HG02852 (cell line): ENCODE data around the gene YTHDC1.
"Not testable (repeated sequence)": the region's sequence is repeated elsewhere in the genome, so short reads cannot be mapped to it uniquely, and the experiment has no call there.

Experiments
- ATAC-seq: cut with Tn5 transposase; IDR thresholded peaks from one replicate; pipeline ENCODE4 v1.9.1; 2021; ENCODE audit warnings: mild to moderate bottlenecking, moderate library complexity; ENCODE audit not compliant: unreplicated experiment

Gene YTHDC1

DNA sequence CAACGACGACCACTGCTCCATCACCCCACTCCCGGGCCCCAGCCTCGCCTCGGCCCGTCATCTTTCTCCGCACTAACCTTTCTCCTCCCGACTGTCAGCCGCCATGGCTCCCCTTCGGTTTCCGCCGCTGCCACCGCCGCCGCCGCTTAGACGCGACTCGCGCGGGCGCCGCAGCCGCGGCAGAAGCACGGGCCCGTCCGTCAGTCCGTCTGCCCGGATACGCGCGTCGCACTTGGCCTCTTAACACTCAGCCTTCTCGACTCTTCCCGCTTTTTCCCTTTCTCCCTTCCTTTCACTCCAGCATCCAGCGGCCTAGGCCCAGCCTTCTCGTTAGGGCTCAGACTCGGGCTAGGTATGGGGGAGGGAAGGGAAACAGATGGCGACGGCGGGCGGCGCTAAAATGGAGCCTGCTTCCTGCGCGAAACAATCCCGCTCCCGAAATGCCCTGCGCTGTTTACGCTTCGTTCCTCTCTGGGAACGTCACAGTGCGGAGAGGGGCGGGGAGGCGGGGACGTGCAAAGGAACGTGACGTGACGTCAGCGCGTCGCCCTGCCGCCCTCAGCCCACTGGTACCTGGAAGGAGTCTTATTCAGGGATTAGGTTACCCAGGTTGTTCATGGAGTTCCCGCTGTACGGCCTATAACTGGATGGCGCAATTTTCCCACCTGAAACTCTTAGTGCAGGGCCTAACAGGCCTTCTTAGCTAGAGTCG lies at the start of gene YTHDC1:
Gene YTHDC1, minus strand, starts transcription at position 442 of the 712 bp plus-strand sequence. Its CDS starts 337 bp downstream, at position 105.
- peak; percentile 94 for ATAC-seq

DNA sequence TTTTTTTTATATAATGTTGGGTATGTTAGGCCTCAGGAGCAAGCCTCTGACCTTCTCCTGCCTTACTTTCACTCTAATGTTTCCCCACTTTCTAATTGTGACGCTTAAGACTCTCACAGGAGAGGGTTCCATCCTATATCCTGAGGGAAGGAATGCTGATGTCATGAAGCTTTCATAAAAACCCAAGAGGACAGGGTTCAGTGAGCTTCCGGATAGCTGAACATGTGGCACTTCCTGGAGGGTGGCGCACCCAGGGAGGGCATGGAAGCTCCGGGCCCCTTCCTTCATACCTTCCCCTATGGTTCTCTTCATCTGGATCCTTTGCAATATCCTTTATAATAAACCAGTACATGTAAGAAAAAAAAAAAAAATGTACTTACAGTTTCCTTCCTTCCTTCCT lies 49.4 kb upstream of the YTHDC1 start:
- no peak for ATAC-seq

DNA sequence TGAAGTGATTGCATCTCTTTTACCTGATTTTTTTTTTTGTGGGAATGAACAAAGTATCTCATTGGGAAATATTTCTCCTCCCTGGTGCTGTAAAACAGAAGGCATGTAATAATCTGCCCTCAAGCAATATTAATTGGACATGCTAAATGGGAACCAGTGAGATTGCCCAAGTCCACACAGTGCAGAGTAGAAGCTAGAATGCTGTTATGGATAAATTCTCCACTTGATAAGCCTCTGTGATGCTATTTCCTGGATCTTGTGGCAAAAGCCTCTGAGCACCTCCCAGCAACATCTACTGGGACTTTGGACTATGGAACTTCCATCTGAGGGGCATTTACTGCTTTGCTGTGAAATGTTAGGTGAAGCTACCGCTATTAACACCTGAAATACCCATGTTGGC lies 46.9 kb upstream of the YTHDC1 start:
- no peak for ATAC-seq

DNA sequence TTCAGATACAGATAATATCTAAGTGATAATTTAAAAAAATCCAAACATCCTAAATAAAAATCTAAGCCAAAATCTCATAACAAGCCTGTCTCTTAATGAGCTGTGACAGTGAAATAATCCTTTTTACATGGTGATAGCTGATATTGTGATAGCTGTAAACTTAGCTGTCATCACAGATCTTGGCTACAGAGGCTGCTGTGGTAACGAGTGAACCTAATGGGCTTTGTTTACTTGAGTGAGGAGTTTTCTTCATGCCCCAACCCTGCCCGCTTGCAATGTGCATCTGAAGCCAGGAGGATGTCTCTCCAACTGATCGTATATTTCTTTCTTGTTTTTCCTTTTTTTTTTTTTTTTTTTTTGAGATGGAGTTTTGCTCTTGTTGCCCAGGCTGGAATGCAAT lies 41.5 kb upstream of the YTHDC1 start:
- ATAC-seq: no peak

DNA sequence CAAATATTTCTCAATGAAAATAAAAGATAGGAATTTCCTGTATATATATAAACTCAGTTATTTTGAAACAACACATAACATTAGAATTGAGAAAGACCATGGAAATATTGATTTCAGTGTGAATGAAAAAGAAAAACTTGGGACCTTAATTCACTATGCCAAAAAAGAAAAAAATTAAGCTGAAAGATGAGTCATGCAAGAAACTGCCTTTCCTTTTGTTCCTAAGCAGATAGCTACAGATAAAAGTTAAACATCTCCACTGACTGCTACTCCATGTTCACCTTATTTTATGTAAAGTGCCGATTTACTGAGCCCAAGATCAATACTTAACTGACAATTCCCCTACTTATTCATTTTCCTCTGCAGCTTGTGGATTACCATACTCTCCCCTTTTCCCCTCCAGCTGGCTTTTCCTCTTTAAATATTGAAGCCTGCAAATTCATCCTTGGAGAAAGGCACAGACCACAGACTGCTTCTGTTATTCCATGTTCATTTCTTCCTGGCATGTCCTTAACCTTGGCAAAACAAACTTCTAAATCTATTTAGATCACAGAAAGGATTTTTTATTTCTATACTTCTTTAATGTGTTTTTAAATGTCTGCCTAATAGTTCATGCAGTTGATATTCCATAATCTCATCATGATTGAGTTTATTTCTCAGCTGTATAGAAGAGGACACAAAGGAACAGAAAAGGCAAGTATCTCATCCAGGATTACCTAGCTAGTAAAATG lies 40.5 kb upstream of the YTHDC1 start:
- no peak for ATAC-seq

DNA sequence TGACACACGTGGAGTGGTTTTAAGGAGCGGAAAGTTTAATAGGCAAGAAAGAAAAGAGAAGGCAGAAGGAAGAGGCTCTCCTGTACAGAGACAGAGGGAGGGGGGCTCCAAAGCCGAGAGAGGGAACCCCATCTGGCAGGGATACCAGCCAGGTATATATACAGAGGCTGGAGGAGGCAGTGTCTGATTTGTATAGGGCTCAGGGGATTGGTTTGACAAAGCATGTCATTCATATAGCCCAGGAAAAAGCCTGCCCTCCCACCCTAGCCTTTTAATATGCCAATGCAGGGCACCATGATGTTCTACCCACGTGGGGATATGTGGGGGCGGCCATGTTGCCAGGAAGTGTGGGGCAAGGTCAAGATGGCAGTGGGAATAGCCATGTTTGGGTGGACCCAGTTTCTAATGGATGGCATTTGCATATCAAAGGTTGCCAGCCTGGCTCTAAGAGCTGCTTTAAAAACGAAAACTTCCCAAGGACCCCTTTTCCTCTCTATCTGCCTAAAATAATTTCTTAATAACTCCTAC lies 39.6 kb upstream of the YTHDC1 start:
- not testable (repeated sequence) for ATAC-seq

DNA sequence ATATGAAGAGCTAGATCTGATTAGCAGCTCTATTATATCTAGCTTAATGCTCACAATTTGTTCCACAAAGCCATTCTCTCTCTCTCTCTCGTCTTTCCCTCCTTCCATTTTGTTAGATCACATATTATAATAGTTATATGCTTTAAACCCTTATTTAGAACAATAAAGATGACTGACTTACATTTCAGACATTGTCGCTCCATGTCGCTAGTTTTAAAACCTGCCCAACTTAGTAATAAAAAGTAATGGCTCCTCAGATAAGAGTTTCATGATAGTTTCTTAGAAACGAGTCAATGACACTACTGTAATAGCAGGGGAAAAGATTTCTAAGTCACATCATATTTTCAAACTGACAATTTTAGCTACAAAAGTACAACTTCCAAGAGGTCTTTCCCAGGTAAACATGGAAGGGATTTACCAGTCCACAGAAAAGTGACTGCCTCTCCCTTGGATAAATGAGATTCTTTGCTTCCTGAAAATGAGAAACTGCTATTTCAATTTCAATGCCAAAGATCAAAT lies 38.5 kb upstream of the YTHDC1 start:
- ATAC-seq: no peak

DNA sequence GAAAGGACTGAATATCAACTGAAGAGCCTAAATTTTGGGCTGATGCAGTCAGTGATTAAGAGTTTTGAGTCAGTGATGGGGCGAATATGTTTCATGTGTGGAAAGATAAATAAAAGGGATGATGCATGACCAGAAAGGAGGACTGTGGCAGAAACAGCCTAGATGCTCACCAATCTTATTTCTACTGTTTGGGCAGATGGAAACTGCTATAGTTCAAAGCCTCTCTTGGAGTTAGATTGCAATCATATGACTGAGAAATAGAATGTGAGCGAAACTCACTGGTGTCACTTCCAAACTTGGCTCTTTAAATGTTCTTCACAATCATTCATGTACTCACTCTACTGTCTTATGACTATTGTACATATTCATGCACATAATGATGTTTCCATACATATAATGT lies 35.4 kb upstream of the YTHDC1 start:
- ATAC-seq: no peak

DNA sequence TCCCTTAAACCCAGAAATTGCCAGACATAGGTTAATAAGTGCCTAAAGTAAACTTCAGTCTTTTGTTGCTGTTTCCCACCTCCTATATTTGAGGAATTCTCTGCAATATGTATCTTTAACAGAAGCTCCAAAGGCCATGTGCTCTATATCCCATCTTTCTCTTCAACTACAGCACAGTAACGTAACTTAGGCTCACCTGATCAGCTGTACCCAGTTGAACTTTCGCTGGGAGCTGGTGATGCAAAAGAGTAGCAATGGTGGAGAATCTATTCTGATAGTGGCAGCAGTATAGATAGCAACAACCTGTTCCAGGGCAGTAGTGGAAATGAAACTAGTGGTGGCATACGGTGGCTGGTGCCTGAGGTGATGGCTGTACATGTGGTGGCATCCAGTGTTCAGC lies 33.2 kb upstream of the YTHDC1 start:
- ATAC-seq: no peak

DNA sequence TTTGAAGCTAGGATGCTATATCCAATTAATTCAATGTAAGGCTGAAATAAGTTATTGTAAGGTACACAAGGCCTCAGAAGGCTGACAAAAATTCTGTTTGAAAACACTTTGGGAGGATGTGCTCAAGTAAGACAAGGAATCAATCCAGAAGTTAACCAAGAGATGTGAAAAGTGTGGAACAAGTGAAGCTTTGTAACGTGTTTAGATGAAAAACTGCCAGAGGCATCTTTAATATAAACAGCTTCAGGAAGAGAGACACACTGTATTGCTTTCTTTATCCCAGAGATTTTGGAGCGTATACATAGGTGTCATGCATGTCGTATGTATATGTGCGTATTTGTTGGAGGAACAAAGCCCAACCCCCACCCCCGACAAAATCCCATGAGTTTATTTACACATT lies 28.3 kb upstream of the YTHDC1 start:
- ATAC-seq: no peak

DNA sequence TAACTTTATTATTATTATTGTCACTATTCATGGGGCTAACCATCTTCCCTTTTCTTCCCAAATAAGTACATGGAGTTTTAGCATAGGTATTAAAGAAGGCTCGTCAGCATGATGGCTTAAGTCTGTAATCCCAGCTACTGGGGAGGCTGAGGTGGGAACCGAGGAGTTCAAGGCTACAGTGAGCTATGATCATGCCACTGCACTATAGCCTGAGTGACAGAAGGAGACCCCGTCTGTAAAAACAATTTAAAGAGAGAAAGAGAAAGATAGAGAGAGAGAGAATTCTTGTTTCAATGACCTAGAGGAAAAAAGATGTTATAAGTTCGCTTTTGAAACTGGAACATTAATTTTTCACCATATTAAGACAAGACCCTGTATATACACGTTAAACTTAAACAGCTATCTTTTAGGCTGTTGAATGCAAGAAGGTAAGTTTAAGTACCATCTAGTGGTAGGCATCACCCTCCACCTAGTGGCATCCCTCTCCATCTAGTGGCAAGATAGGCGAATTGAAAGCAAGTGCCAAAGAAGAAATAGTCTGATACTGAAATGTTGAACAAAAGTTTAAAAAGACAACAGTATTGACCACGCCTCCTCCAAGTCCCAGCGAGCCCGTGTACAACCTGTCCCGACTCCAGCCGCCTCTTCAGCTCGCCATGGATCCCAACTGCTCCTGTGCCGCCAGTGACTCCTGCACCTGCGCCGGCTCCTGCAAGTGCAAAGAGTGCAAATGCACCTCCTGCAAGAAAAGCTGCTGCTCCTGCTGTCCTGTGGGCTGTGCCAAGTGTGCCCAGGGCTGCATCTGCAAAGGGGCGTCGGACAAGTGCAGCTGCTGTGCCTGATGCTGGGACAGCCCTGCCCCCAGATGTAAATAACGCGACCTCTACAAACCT lies 26.0 kb upstream of the YTHDC1 start:
- peak; percentile 63 for ATAC-seq

DNA sequence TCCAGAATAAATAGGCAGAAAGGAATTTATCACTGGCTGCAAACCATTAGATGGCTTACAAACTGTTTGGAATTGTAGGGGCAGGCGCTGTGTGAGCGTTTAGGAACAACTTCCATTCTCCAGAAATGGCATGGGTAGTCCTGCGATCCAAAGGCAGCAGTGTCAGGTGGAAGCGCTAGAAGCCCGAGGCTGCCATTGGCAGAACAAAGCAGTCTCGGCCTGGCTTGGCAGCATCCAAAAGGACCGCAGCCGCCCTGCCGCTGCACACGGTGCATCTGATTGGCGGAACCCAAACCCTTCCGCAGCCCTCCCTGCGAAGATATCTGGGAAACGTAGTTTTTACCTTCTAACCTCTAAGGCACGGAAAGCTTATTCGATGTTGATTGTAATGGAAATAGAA lies 23.6 kb upstream of the YTHDC1 start:
- peak; percentile 95 for ATAC-seq

DNA sequence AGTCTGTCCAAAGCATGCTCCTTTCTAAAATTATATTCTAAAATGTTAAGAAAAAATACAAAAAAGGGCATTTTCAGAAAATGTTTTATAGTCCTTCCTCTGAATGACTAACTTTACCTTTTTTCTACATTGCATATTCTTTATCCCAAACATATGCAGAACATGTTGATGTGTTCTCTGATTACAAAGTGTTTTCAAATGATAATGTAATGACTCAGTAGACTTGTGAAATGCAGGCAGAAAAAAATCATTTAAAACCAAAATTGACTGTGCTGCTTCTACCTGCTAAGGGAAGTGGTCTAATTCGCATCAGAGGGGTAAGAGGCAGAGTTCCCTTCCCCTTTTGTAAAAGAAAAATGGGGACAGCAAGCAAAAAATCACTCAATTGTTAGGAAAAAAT lies 22.7 kb upstream of the YTHDC1 start:
- ATAC-seq: no peak

DNA sequence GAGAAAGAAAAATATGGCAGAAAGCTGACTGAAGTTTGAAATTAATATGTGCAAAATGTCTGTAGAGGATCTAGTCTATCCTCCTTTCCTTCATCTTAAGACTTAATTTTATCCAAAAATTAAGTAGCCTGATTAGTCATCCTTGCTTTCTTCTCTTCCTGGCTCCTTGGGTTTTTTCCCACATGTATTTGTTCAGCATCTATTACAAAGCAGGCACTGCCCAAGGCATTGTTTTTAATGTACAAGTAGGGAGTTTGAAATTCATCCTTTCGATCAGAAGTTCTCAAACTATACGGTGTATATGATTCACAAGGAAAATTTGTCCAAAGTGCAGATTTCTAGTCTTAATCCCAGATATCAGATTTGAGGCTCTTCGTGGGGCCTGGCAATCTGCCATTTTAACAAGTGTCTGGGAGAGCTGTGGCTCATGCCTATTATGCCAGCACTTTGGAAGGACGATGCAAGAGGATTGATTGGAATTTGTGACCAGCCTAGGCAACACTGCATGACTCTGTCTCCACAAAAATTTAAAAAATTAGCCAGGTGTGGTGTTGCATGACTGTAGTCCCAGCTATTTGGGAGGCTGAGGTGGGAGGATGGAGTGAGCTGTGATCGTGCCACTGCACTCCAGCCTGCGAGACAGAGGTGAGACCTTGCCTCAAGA lies 19.4 kb upstream of the YTHDC1 start:
- ATAC-seq: no peak

DNA sequence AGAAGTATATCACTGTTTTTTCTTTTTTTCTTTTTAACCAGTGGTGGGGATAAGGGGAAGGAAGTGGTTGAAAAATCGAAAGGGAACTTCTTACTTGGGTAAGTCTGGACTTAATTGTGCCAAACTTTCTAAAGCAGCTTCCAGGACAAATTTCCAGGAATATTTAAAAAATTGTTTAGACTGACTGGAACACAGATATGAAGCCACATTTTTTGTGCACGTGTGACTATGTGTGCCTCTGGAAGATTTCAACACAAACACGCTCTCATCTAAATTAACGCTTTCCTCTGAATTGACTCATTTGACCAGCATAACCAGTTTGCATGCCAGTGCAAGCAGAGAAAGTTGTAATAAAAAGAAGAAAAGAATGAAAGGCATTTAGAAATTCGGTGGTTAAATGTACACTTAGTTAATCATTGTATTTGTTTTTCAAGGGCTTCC lies 18.8 kb upstream of the YTHDC1 start:
- ATAC-seq: no peak

DNA sequence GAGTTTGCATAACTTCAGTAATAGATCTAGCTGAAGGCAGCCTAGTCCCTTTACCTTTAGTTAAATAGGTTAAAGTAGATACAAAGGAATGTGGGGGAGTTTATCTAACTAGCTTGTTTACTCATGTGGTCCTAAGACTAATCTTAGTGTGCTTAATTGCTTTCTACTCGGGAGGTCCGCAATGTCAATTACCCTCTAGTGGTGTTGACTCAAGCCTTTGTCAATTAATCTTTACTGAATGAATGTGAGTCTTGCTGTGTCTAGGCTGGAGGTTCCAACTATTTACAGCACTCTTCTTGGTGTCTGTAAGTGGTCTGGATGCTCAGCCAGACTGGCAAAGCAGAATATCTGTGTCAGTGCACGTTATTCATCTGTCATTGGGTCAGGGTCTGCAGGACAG lies 17.9 kb upstream of the YTHDC1 start:
- ATAC-seq: no peak

DNA sequence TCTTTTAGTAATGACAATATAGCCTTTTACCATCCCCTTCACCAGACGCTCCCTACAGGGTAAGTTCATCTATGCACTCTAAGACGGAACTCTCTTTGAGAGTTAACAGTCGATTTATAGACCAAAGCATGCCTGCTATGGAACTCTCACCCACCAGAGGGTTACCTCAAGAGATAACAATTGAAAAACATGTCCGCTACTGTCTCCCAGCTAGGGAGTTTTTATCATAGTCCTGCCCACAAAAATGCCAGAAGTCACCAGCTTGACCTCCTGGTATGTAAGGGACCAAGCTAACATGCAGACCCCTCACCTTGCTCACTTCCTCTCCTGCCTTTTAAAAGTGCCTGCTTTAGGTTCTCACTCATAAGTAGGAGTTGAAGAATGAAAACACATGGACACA lies 16.7 kb upstream of the YTHDC1 start:
- ATAC-seq: no peak

DNA sequence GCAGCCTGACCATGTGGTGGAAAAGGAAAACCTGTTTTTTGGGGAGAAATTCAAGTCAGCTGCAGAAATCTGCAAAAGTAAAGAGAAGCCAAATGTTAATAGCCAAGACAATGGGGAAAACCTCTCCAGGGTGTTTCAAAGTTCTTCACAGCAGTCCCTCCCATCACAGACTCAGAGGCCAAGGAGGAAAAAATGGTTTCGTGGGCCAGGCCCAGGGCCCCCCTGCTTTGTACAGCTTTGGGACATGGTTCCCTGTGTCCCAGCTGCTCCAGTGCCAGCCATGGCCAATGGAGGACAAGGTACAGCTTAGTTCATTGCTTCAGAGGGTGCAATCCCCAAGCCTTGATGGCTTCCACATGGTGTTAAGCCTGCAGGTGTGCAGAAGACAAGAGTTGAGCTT lies 15.2 kb upstream of the YTHDC1 start:
- no peak for ATAC-seq

DNA sequence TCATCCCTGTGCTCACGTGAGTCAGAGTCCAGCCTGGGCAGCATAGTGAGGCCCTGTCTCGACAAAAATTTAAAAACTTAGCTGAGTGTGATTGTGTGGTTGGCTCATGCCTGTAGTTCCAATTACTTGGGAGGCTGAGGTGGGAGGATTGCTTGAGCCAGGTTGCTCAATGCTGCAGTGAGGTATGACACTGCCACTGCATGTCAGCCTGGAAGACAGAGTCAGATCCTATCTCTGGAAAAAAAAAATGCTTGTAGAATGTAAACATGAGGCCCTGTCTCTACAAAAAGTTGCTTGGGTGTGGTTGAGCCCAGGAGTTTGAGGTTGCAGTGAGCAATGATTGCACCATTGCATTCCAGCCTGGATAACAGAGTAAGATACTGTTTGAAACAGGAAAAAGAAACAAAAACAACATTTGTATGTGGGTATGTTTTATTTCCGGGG lies 11.3 kb upstream of the YTHDC1 start:
- ATAC-seq: no peak

DNA sequence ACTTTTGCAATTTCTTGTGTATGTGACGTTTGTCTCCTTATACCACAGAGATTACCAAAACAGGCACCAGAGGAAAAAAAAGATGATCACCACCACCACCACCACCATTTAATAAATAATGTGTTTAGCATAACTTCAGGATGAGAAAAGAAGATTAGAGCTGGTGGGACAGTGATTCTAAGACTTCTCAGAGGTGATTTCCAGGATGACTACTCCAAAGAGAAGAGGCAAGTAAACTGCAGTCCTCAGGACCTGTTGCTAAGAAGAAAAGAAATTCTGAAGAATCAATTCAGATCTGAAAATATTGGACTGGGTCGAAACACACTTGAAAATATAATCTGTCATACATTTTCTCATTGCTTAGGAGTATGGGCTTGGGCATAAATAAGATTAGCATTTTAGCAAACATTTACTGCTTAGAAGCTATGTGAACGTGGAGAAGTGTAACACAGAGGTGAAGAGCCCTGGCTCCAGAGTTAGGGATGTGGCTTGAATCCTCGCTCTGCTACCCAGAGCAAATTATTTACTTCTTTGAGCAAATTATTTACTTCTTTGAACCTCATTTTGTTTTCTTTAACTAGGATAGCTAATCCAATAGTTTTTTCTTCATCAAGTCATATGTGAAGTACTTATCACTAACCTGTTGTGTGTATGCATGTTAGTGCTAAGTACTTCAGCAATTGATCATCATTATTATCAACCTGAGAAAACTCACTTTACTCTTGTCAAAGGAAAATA lies 10.5 kb upstream of the YTHDC1 start:
- no peak for ATAC-seq
